ENCODE results near the gene ENDOV. TPM values are rescaled to one million over a fixed set of nuclear protein-coding genes. Genes with fewer than 3 reads are reported as not detected.

Gene ENDOV
- total and polyA plus RNA-seq, 2 donors (not counting 3 experiments of a cell fraction or from before 2014, with no cell fraction given) = 20.4 to 25.9 TPM

GRCh38 chr17:80445007-80445725 lies 30.2 kb downstream of the ENDOV start:
- FAIRE-seq = no peak
- Histone ChIP-seq H3K4me1 (ENCODE audit: control insufficient read depth, extremely low read depth, insufficient read depth, low read length) (no peaks in the 10 kb centered on the region), H3K27me3 (ENCODE audit: control insufficient read depth in 2 of 2, insufficient read depth in 2 of 2, low read length in 2 of 2) (no peaks in the 10 kb centered on the region), H3K9ac (replicated peaks; ENCODE audit: extremely low read depth, insufficient read depth, low read length) (no peak overlapping the region), H3K4me3 (replicated peaks in 1 of 3; ENCODE audit: insufficient read depth in 1 of 3, low read depth in 1 of 3, low read length in 3 of 3) (no peak overlapping the region), H2AFZ (ENCODE audit: low read depth, low read length) (no peak overlapping the region), H4K20me1 (replicated peaks; ENCODE audit: control insufficient read depth, extremely low read depth, insufficient read depth, low read length) (no peaks in the 10 kb centered on the region), H3K9me3 (replicated peaks; ENCODE audit: control insufficient read depth, insufficient read depth, low read length) (no peaks in the 10 kb centered on the region), H3K79me2 (ENCODE audit: control insufficient read depth, insufficient read depth, low read length) (no peaks in the 10 kb centered on the region), H3K27ac (ENCODE audit: insufficient read depth, low read depth, low read length) (no peak overlapping the region), H3K4me2 (ENCODE audit: insufficient read depth, low read length) (no peak overlapping the region), H3K9me1 (replicated peaks; ENCODE audit: control insufficient read depth, extremely low read depth, insufficient read depth, low read length) (no peaks in the 10 kb centered on the region), H3K36me3 (ENCODE audit: control insufficient read depth in 2 of 2, extremely low read depth in 1 of 2, insufficient read depth in 2 of 2, low read length in 2 of 2) (no peaks in the 10 kb centered on the region)
- ChIA-PET POLR2A (no interaction called here), CTCF (no interaction called here)
- BruUV-seq (replicated peaks) = no TSS peak
- intact Hi-C loops (cut with micrococcal nuclease) = no loop called here
- dilution Hi-C loops (cut with MboI; ENCODE audit: extremely low pct_ligation_motif_present, low sequenced_read_pairs) = no loop called here
- no peak for DNase-seq (ENCODE audit: low read depth, low spot score)
- TF ChIP-seq FOS (IDR thresholded peaks at IDR 0.05; ENCODE audit: borderline replicate concordance, insufficient read depth, low read length) = no peak

- DNase-seq (ENCODE audit: low read depth, low spot score) (no peak), FAIRE-seq (no peak)
- ChIA-PET POLR2A (no interaction called here), CTCF (no interaction called here)
- Histone ChIP-seq H3K9me1 (replicated peaks; ENCODE audit: control insufficient read depth, extremely low read depth, insufficient read depth, low read length) (no peaks in the 10 kb centered on the region), H3K27ac (ENCODE audit: insufficient read depth, low read depth, low read length) (no peak overlapping the region), H3K9me3 (replicated peaks; ENCODE audit: control insufficient read depth, insufficient read depth, low read length) (no peaks in the 10 kb centered on the region), H3K9ac (replicated peaks; ENCODE audit: extremely low read depth, insufficient read depth, low read length) (no peak overlapping the region), H4K20me1 (replicated peaks; ENCODE audit: control insufficient read depth, extremely low read depth, insufficient read depth, low read length) (no peaks in the 10 kb centered on the region), H3K36me3 (ENCODE audit: control insufficient read depth in 2 of 2, extremely low read depth in 1 of 2, insufficient read depth in 2 of 2, low read length in 2 of 2) (no peaks in the 10 kb centered on the region), H3K4me1 (ENCODE audit: control insufficient read depth, extremely low read depth, insufficient read depth, low read length) (no peaks in the 10 kb centered on the region), H3K79me2 (ENCODE audit: control insufficient read depth, insufficient read depth, low read length) (no peaks in the 10 kb centered on the region), H2AFZ (ENCODE audit: low read depth, low read length) (no peak overlapping the region), H3K4me3 (replicated peaks in 1 of 3; ENCODE audit: insufficient read depth in 1 of 3, low read depth in 1 of 3, low read length in 3 of 3) (no peak overlapping the region), H3K27me3 (ENCODE audit: control insufficient read depth in 2 of 2, insufficient read depth in 2 of 2, low read length in 2 of 2) (no peaks in the 10 kb centered on the region), H3K4me2 (ENCODE audit: insufficient read depth, low read length) (no peak overlapping the region)
- TF ChIP-seq JUN (IDR thresholded peaks at IDR 0.05; ENCODE audit: borderline replicate concordance, insufficient read depth, insufficient read length, low read depth) (no peak), MYC (IDR thresholded peaks at IDR 0.05; ENCODE audit: low read depth, low read length) (no peak), POLR2A (IDR thresholded peaks at IDR 0.05; ENCODE audit: low read depth, low read length) (no peak), EZH2 (IDR thresholded peaks at IDR 0.05; ENCODE audit: borderline replicate concordance, low read depth, low read length, severe bottlenecking) (no peak), GATA2 (IDR thresholded peaks at IDR 0.05; ENCODE audit: insufficient read depth, insufficient read length, low read depth, low read length) (no peak), FOS (IDR thresholded peaks at IDR 0.05; ENCODE audit: borderline replicate concordance, insufficient read depth, low read length) (no peak), MAX (IDR thresholded peaks at IDR 0.05; ENCODE audit: insufficient read depth, insufficient read length) (no peak), POLR2AphosphoS5 (IDR thresholded peaks at IDR 0.05; ENCODE audit: insufficient read depth, low read depth, low read length) (no peak), CTCF (IDR thresholded peaks at IDR 0.05; ENCODE audit: extremely low read depth in 1 of 2, insufficient read depth in 1 of 2, low read depth in 1 of 2, low read length in 2 of 2) (no peak)
- BruUV-seq (replicated peaks) = no TSS peak
- intact Hi-C loops (cut with micrococcal nuclease) (no loop called here), dilution Hi-C loops (cut with MboI; ENCODE audit: extremely low pct_ligation_motif_present, low sequenced_read_pairs) (no loop called here)
Measured at GRCh38 chr17:80445726-80446110, 30.8 kb downstream of the ENDOV start.

All from endothelial cell of umbilical vein (primary cell).